GM21447 (cell line): ENCODE results near the gene RFX8.
"Not testable (repeated sequence)": the region's sequence is repeated elsewhere in the genome, so short reads cannot be mapped to it uniquely, and the experiment has no call there.

Experiments used
- ATAC-seq: cut with Tn5 transposase; IDR thresholded peaks from one replicate; pipeline ENCODE4 v1.9.1; 2021; ENCODE audit not compliant: unreplicated experiment

Gene RFX8

DNA sequence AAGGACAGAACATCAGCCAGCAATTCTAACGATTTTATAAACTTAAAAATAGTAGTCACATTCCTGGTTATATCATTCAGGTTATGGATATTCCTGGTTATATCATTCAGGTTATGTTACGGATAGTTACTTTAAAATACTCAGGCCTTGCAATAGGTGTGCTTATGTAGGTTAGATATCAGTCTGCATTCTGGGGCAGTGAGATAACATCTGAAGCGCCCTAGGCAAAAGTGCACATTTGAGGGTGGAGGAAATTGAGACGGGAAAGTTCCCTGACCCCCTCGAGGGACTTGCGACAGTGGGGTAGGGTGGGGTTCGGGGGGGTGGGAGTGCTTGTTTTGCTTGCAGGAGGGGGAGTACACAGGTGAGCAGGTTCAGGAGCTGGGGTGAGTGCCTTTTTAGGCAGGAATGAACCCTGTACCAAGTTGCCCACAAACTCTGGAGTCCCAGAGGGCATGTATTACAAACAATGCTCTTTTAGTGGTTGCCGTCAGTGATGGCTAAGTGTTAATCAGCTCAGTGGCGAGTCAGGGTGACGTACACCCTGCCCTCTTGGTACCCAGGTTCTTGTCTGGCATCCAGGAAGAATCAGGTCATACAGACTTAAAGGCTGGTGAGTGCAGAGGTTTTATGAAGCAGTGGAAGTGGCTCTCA is 119.4 kb downstream of the RFX8 start:
- ATAC-seq, result no peak

GRCh38 chr2:101354420-101355311 is 120.2 kb downstream of the RFX8 start:
- ATAC-seq, result no peak

DNA sequence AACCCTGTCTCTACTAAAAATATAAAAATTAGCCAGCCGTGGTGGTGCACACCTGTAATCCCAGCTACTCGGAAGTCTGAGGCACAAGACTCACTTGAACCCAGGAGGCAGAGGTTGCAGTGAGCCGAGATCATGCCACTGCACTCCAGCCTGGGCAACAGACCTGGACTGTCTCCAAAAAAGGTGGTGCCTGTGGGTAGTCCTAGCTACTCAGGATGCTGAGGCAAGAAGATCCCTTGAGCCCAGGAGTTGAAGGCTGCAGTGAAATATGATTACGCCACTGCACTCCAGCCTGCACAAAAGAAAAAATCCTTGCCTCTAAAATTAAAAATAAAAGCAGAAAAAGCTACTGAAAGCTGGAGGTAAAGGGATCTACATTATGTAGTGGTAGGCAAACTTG is 122.3 kb downstream of the RFX8 start:
- ATAC-seq, result not testable (repeated sequence)

GRCh38 chr2:101351207-101351606 is 123.7 kb downstream of the RFX8 start:
- no peak for ATAC-seq

GRCh38 chr2:101349893-101350662 is 124.8 kb downstream of the RFX8 start:
- ATAC-seq, result no peak

GRCh38 chr2:101348883-101349282 is 126.0 kb downstream of the RFX8 start:
- no peak for ATAC-seq
